HPDE6-E6E7 (cell line): Measurements from ENCODE around the gene TMEM108.

Experiments
- DNase-seq: peaks from one replicate; pipeline ENCODE4 v3.0.0; 2011; ENCODE audit warnings: missing footprints; ENCODE audit errors: extremely low spot score

TMEM108 gene

GRCh38 chr3:133418361-133418760 lies 380.2 kb downstream of the TMEM108 start:
- DNase-seq: no peak

GRCh38 chr3:133419151-133419909 lies 381.1 kb downstream of the TMEM108 start:
- no peak for DNase-seq

GRCh38 chr3:133424937-133425869 lies 387.0 kb downstream of the TMEM108 start:
- no peak for DNase-seq

GRCh38 chr3:133425898-133426297 lies 387.7 kb downstream of the TMEM108 start:
- no peak for DNase-seq

GRCh38 chr3:133426721-133427120 lies 388.5 kb downstream of the TMEM108 start:
- DNase-seq: no peak

- no peak for DNase-seq
Observed at GRCh38 chr3:133428552-133428951, 390.4 kb downstream of the TMEM108 start.

GRCh38 chr3:133429063-133429462 lies 390.9 kb downstream of the TMEM108 start:
- DNase-seq: no peak

GRCh38 chr3:133439563-133439962 lies 401.4 kb downstream of the TMEM108 start:
- no peak for DNase-seq

- DNase-seq: no peak
Observed at GRCh38 chr3:133440652-133441051, 402.5 kb downstream of the TMEM108 start.

GRCh38 chr3:133441867-133442270 lies 403.7 kb downstream of the TMEM108 start:
- no peak for DNase-seq

GRCh38 chr3:133442518-133442917 lies 404.3 kb downstream of the TMEM108 start:
- DNase-seq: no peak

- DNase-seq: peak; percentile 54
Observed at GRCh38 chr3:133443649-133444422, 405.6 kb downstream of the TMEM108 start.

- no peak for DNase-seq
Observed at GRCh38 chr3:133444423-133444774, 406.2 kb downstream of the TMEM108 start.

- DNase-seq: no peak
Observed at GRCh38 chr3:133445108-133445507, 406.9 kb downstream of the TMEM108 start.
